Heart left ventricle (tissue), 13 donors: Measurements from ENCODE around the gene KIF5A.

ENCODE experiments used
- CTCF ChIP-seq, 12 donors: fragments of 200-600 bp; sonication (generic) in 4 of 12; IDR thresholded peaks; one replicate each; pipeline versions ENCODE4 v1.5.0 to v1.8.0; 2018 to 2022; ENCODE audit warnings: antibody characterized with exemption in 12 of 12, mild to moderate bottlenecking in 5 of 12
- POLR2A ChIP-seq, 2 donors: fragments of 450-650 bp; IDR thresholded peaks; one replicate each; pipeline ENCODE4 v1.6.1; 2017; ENCODE audit warnings: antibody characterized with exemption in 2 of 2, mild to moderate bottlenecking in 2 of 2, moderate library complexity in 2 of 2
- donor health status: ischemic (EF 13 %, LVEDD 7.1; RV severe dilation, severe dysfunction).
- donor health status: DM: no; HTN: yes; CAD: no.
- donor health status: DM: no; HTN: no; CAD: no.
- donor health status: ischemic (EF 25% LVEDD 6.9; RV normal size, moderate dysfunction).
- donor health status: ischemic (EF 25% LVEDD 5.7; RV mildly dilated, moderate dysfunction).
- donor health status: ischemic (EF 35%, LVEDD 5.7; RV mildly dilated, moderate dysfunction).
- donor health status: nonischemic (EF 11% LVEDD 7.7; RV severe dilation, severe dysfunction).
- donor health status: DM: yes; HTN: yes; CAD: no.
- donor health status: PGD.
- donor health status: ischemic (EF 29% LVEDD 5.4; RV normal size, mild dysfunction).
- donor health status: nonischemic (EF 23%, LVEDD 6.1; RV moderate dilation, normal function).

GRCh38 chr12:57592551-57593165 is 42.8 kb downstream of the KIF5A start:
- TF ChIP-seq CTCF (IDR thresholded peaks at IDR 0.05) (no peak), POLR2A (IDR thresholded peaks at IDR 0.05) (no peak)
